SK-N-SH treated with all-trans-retinoic acid at 6 μM for 48 hours (cell line): ENCODE results near the gene REPS1.

Experiments
- ATAC-seq: fragments of 200-7000 bp; cut with Tn5 transposase; 3 replicates; pipeline ENCODE4 v1.9.1; 2020; ENCODE audit warnings: mild to moderate bottlenecking, moderate library complexity
- ARNTL ChIP-seq: fragments of 450-650 bp; formaldehyde crosslinking; IDR thresholded peaks from 2 replicates; pipeline ENCODE4 v1.5.0; 2020; ENCODE audit warnings: low read depth, mild to moderate bottlenecking, moderate library complexity, borderline replicate concordance
- BACH2 ChIP-seq: fragments of 250-450 bp; sonication (Bioruptor Pico); IDR thresholded peaks from 2 replicates; pipeline ENCODE4 v1.9.0; 2021; ENCODE audit warnings: mild to moderate bottlenecking, borderline replicate concordance
- ESRRG ChIP-seq: fragments of 250-450 bp; sonication (Bioruptor Pico); IDR thresholded peaks from 2 replicates; pipeline ENCODE4 v1.6.1; 2021; ENCODE audit warnings: mild to moderate bottlenecking
- GLIS3 ChIP-seq: fragments of 250-450 bp; sonication (Bioruptor Pico); IDR thresholded peaks from 2 replicates; pipeline ENCODE4 v1.5.0; 2020; ENCODE audit warnings: mild to moderate bottlenecking, moderate library complexity
- ISL1 ChIP-seq: fragments of 250-450 bp; sonication (Bioruptor Pico); IDR thresholded peaks from 2 replicates; pipeline ENCODE4 v2.1.2; 2022; ENCODE audit warnings: mild to moderate bottlenecking, moderate library complexity
- OSR1 ChIP-seq: fragments of 250-450 bp; sonication (Bioruptor Pico); IDR thresholded peaks from 2 replicates; pipeline ENCODE4 v1.8.0; 2022; ENCODE audit warnings: moderate library complexity, mild to moderate bottlenecking, inconsistent platforms
- SNAI2 ChIP-seq: fragments of 250-450 bp; sonication (Bioruptor Pico); IDR thresholded peaks from 2 replicates; pipeline ENCODE4 v1.5.0; 2020; ENCODE audit warnings: mild to moderate bottlenecking, moderate library complexity
- TCF4 ChIP-seq: fragments of 250-450 bp; sonication (Bioruptor Pico); IDR thresholded peaks from 2 replicates; pipeline ENCODE4 v1.8.0; 2021; ENCODE audit warnings: mild to moderate bottlenecking, moderate library complexity, borderline replicate concordance
- TOX ChIP-seq: fragments of 250-450 bp; sonication (Bioruptor Pico); IDR thresholded peaks from 2 replicates; pipeline ENCODE4 v1.8.0; 2021; ENCODE audit warnings: mild to moderate bottlenecking, moderate library complexity, borderline replicate concordance
- TSHZ2 ChIP-seq: fragments of 250-450 bp; sonication (Bioruptor Pico); IDR thresholded peaks from 2 replicates; pipeline ENCODE4 v1.5.0; 2020; ENCODE audit warnings: mild to moderate bottlenecking, moderate library complexity
- ZC3H10 ChIP-seq: fragments of 250-450 bp; sonication (Bioruptor Pico); IDR thresholded peaks from 2 replicates; pipeline ENCODE4 v1.5.1; 2021; ENCODE audit warnings: mild to moderate bottlenecking, moderate library complexity
- ZFP30 ChIP-seq: fragments of 450-650 bp; formaldehyde crosslinking; IDR thresholded peaks from 2 replicates; pipeline ENCODE4 v1.5.0; 2022; ENCODE audit warnings: mild to moderate bottlenecking, moderate library complexity
- ZNF565 ChIP-seq: fragments of 450-650 bp; formaldehyde crosslinking; conservative IDR thresholded peaks from 2 replicates; pipeline ENCODE4 v1.5.0; 2020; ENCODE audit warnings: low read depth, mild to moderate bottlenecking, moderate library complexity
- ZNF70 ChIP-seq: fragments of 450-650 bp; formaldehyde crosslinking; IDR thresholded peaks from 2 replicates; pipeline ENCODE4 v1.5.0; 2020; ENCODE audit warnings: mild to moderate bottlenecking, moderate library complexity
- ZNF8 ChIP-seq: fragments of 450-650 bp; formaldehyde crosslinking; IDR thresholded peaks from 2 replicates; pipeline ENCODE4 v1.5.0; 2020; ENCODE audit warnings: mild to moderate bottlenecking, moderate library complexity
- TF ChIP-seq, protein P1 (sequence below): fragments of 250-450 bp; sonication (Bioruptor Pico); IDR thresholded peaks from 2 replicates; pipeline ENCODE4 v1.5.1; 2021; ENCODE audit warnings: mild to moderate bottlenecking, moderate library complexity
- TF ChIP-seq, protein P2 (sequence below): fragments of 250-450 bp; sonication (Bioruptor Pico); IDR thresholded peaks from 2 replicates; pipeline ENCODE4 v1.5.1; 2020; ENCODE audit warnings: low read depth, mild to moderate bottlenecking, moderate library complexity
- TF ChIP-seq, protein P3 (sequence below): fragments of 250-450 bp; sonication (Bioruptor Pico); IDR thresholded peaks from 2 replicates; pipeline ENCODE4 v1.8.0; 2020; ENCODE audit warnings: mild to moderate bottlenecking, moderate library complexity, borderline replicate concordance
- TF ChIP-seq, protein P4 (sequence below): fragments of 250-450 bp; sonication (Bioruptor Pico); IDR thresholded peaks from 2 replicates; pipeline ENCODE4 v1.8.0; 2021; ENCODE audit warnings: low read depth, mild to moderate bottlenecking, moderate library complexity, borderline replicate concordance

The REPS1 gene

DNA sequence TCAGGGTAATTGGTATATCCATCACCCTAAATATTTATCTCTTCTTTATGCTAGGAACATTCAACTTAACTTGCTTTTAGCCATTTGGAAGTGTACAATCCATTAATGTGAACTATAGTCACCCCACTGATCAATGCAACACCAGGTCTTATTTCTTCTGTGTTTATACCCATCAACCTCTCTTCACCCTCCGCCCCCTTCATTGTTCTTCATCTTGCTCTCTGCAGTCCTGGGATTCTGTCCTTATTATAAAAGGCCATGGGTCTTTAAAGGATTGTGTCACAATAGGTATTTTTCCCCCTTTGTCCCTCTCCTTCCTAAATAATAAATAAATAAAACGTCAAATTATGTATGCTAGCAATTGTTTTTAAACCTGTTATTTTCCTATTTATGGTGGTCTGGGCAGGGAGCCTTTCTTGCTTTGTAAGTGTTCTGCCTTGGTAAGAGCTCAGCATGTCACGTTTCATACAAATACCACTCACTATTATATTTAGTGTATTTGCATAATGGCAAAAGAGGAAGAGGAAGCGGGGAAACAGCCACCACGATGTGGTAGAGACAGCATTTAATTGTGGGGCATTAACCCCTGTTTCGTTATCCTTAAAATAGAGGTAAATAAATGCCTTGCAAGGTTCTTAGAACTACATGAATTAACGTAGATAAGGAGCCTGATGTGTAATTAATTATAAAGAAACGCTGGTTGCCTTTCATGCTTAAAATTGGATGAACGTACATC is 42.3 kb upstream of the REPS1 start (continued):
- TF ChIP-seq TCF4 (CRISPR knock-in tag), result no peak

DNA sequence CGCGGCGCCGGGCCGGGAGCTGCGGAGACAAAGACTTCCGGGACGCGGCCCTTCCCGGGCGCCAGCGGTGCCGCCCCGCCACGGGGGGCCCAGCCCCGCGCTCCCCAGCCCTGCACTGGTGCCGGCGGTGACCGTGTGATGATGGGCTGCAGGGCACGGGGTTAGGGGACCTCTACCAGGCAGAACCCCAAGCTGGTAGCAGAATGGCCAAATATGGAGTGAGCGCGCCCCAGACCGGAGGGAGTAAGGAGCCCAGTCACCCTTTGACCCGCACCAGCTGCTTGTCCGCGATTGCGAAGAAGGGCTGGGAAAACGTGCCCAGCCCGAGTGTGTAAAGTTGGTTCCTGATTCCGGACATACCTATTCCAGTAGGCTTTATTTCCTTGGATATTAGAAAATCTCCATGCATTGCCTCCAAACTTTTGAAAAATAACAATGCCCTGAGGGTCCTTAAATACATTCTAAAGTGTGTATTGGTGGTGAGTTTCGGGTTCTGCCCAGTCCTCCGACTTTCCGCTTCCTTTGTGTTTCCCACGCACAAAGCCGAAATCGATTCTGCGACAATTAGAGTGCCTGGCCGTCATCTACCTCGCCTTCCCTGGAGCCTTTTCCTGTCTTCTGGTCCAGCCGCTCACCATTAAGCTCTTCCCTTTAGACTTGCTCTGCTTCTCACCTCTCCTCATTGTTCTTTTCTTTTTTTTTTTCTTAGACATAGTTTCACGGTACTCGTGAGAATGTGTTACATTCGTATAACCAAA is 41.6 kb upstream of the REPS1 start:
- peak; percentile 61 for ATAC-seq
- no peak for TF ChIP-seq BACH2
- TF ChIP-seq, protein P1, sequence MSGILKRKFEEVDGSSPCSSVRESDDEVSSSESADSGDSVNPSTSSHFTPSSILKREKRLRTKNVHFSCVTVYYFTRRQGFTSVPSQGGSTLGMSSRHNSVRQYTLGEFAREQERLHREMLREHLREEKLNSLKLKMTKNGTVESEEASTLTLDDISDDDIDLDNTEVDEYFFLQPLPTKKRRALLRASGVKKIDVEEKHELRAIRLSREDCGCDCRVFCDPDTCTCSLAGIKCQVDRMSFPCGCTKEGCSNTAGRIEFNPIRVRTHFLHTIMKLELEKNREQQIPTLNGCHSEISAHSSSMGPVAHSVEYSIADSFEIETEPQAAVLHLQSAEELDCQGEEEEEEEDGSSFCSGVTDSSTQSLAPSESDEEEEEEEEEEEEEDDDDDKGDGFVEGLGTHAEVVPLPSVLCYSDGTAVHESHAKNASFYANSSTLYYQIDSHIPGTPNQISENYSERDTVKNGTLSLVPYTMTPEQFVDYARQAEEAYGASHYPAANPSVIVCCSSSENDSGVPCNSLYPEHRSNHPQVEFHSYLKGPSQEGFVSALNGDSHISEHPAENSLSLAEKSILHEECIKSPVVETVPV (CRISPR knock-in tag), result no peak
- peak; percentile 17; the same call in 1 of the 2 replicates for TF ChIP-seq ZNF70
- TF ChIP-seq ZNF565 (CRISPR knock-in tag), result no peak
- TF ChIP-seq, protein P2, sequence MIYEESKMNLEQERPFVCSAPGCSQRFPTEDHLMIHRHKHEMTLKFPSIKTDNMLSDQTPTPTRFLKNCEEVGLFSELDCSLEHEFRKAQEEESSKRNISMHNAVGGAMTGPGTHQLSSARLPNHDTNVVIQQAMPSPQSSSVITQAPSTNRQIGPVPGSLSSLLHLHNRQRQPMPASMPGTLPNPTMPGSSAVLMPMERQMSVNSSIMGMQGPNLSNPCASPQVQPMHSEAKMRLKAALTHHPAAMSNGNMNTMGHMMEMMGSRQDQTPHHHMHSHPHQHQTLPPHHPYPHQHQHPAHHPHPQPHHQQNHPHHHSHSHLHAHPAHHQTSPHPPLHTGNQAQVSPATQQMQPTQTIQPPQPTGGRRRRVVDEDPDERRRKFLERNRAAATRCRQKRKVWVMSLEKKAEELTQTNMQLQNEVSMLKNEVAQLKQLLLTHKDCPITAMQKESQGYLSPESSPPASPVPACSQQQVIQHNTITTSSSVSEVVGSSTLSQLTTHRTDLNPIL (CRISPR knock-in tag), result no peak
- no peak for TF ChIP-seq ESRRG (CRISPR knock-in tag)
- no peak for TF ChIP-seq ISL1 (CRISPR knock-in tag)

- peak; percentile 91 for ATAC-seq
- TF ChIP-seq BACH2 (no peak), ZNF8 (CRISPR knock-in tag) (no peak), ARNTL (CRISPR knock-in tag) (no peak), OSR1 (no peak), ZNF70 (no peak), SNAI2 (CRISPR knock-in tag) (no peak), TCF4 (CRISPR knock-in tag) (no peak), ZC3H10 (no peak), TSHZ2 (CRISPR knock-in tag) (no peak), GLIS3 (CRISPR knock-in tag) (no peak), ISL1 (CRISPR knock-in tag) (no peak), ESRRG (CRISPR knock-in tag) (no peak), TOX (no peak), ZFP30 (CRISPR knock-in tag) (no peak)
- TF ChIP-seq, protein P3, sequence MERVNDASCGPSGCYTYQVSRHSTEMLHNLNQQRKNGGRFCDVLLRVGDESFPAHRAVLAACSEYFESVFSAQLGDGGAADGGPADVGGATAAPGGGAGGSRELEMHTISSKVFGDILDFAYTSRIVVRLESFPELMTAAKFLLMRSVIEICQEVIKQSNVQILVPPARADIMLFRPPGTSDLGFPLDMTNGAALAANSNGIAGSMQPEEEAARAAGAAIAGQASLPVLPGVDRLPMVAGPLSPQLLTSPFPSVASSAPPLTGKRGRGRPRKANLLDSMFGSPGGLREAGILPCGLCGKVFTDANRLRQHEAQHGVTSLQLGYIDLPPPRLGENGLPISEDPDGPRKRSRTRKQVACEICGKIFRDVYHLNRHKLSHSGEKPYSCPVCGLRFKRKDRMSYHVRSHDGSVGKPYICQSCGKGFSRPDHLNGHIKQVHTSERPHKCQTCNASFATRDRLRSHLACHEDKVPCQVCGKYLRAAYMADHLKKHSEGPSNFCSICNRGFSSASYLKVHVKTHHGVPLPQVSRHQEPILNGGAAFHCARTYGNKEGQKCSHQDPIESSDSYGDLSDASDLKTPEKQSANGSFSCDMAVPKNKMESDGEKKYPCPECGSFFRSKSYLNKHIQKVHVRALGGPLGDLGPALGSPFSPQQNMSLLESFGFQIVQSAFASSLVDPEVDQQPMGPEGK (CRISPR knock-in tag), result no peak
- TF ChIP-seq, protein P4, sequence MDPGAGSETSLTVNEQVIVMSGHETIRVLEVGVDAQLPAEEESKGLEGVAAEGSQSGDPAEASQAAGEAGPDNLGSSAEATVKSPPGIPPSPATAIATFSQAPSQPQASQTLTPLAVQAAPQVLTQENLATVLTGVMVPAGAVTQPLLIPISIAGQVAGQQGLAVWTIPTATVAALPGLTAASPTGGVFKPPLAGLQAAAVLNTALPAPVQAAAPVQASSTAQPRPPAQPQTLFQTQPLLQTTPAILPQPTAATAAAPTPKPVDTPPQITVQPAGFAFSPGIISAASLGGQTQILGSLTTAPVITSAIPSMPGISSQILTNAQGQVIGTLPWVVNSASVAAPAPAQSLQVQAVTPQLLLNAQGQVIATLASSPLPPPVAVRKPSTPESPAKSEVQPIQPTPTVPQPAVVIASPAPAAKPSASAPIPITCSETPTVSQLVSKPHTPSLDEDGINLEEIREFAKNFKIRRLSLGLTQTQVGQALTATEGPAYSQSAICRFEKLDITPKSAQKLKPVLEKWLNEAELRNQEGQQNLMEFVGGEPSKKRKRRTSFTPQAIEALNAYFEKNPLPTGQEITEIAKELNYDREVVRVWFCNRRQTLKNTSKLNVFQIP (CRISPR knock-in tag), result no peak
- TF ChIP-seq, protein P2 (CRISPR knock-in tag), result no peak
- TF ChIP-seq, all 23 proteins: peak for 0
Observed at GRCh38 chr6:139028658-139029469, 40.8 kb upstream of the REPS1 start, which contains the start of gene ABRACL. Gene ABRACL (plus strand): TSS chr6:139028745. CDS start chr6:139034161, 5,416 bp downstream.
